Erythroblast (primary cell): ENCODE measurements around the gene DNASE1.

Source experiments
- GATA1 ChIP-seq: IDR thresholded peaks from 2 replicates; pipeline ENCODE4 v1.6.1; 2011; ENCODE audit warnings: low read depth, mild to moderate bottlenecking, control low read depth, low read length, moderate library complexity
- POLR2A ChIP-seq: IDR thresholded peaks from 2 replicates; pipeline ENCODE4 v1.6.1; 2011; ENCODE audit warnings: mild to moderate bottlenecking, low read length

- TF ChIP-seq POLR2A: no peak
- TF ChIP-seq GATA1: no peak
Measured at GRCh38 chr16:3637371-3637923, 17.0 kb upstream of the DNASE1 start.
